GM21515 (cell line): ENCODE measurements around the gene BRAF.
A peak's percentile ranks its signal among the peaks of the same experiment; 100 is the strongest.
"Not testable (repeated sequence)": the region's sequence is repeated elsewhere in the genome, so short reads cannot be mapped to it uniquely, and the experiment has no call there.

ENCODE experiments used
- ATAC-seq: cut with Tn5 transposase; IDR thresholded peaks from one replicate; pipeline ENCODE4 v1.9.1; 2021; ENCODE audit not compliant: unreplicated experiment

The BRAF gene

GRCh38 chr7:140920745-140921144, 4.0 kb downstream of the BRAF start:
- no peak for ATAC-seq

DNA sequence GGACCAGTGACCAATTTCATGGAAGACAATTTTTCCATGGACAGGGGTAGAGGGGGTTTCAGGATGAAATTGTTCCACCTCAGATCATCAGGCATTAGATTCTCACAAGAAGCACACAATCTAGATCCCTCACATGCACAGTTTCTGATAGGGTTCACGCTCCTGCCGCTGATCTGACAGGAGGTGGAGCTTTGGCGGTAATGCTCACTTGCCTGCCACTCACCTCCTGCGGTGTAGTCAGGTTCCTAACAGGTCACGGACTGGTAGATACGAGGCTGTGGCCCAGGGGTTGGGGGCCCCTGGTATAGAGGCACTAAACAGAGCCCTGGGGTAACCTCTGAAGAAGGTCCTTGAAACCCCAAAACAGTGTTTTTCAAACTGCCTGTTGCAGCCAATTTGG, 6.5 kb downstream of the BRAF start:
- no peak for ATAC-seq

DNA sequence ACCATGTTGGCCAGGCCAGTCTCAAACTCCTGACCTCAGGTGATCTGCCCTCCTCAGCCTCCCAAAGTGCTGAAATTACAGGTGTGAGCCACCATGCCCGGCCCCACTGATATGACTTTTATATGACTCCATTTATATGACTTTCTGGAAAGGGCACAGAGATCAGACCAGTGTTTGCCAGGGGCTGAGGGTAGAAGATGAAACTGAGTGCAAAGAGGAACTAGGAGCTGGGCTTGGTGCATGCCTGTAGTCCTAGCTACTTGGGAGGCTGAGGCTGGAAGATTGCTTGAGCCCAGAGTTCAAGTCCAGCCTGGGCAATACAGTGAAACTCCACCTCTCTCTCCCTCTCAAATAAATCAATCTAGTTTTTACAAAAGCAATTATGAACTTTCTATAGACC, 7.5 kb downstream of the BRAF start:
- no peak for ATAC-seq

- no peak for ATAC-seq
These were observed 8.7 kb downstream of the BRAF start for GRCh38 chr7:140915935-140916555.

DNA sequence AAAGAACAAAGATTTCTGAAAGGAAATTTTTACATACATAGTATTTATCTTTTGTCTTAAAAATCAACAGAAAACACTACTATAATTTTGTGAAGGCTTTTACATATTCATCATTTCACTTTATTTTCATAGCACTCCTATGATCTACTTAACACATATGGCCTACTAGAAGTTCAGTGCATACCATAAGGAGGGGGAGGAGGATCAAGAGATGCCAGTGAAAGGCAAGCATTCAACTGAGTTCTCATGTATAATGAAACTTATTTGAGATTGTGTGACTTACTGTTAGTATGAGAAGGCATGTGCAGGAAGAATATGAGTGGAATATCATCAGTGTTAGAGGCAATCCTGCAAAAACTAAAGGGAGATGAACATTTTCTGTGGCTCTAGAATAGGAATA, 10.6 kb downstream of the BRAF start:
- ATAC-seq, result no peak

DNA sequence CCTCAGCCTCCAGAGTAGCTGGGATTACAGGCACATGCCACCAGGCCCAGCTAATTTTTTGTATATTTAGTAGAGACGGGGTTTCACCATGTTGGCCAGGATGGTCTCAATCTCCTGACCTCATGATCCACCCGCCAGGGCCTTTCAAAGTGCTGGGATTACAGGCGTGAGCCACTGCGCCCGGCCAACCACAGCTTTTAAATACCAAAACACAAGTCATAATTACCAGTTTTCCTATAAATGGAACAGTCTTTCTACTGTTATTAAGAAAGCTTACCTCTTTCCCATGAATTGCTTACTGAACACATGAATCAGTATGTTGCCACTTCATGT, 11.2 kb downstream of the BRAF start:
- ATAC-seq, result not testable (repeated sequence)

DNA sequence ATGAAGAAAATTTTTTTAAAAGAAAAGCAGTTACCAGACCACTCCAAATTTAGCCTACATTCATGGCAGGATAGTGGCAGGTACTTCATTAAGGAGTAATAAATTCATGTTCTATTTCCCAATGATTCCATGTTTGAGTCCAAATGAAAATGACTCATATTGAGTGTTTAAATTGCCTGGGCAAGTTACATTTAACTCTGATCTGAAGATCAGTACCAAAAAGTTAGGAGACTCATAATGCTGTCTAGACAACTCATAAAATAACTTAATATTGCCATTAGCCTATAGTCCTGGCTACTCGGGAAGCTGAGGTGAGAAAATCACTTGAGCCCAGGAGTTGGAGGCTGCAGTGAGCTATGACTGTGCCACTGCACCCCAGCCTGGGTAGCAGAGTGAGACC, 13.0 kb downstream of the BRAF start:
- ATAC-seq, result no peak

- ATAC-seq, result no peak
These were observed 15.1 kb downstream of the BRAF start for GRCh38 chr7:140909476-140910161.

DNA sequence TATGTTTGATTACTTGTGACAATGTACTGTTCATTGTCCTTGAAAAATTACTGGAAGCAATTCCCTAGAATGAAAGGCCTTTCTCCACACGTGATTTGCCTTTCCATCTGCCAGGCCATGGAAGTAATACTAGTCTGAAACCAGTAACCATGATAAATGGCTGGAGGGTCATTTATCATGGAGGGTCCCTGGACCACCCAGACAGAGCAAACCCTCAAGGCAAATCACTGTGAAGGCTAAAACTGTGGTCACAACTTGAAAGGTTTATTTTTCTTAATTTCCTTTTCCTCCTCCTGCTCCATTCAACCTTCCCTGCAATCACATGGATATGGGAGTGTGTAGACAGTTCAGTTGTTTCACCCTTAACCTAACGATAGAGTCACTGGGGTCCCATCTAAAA, 16.4 kb downstream of the BRAF start:
- no peak for ATAC-seq

DNA sequence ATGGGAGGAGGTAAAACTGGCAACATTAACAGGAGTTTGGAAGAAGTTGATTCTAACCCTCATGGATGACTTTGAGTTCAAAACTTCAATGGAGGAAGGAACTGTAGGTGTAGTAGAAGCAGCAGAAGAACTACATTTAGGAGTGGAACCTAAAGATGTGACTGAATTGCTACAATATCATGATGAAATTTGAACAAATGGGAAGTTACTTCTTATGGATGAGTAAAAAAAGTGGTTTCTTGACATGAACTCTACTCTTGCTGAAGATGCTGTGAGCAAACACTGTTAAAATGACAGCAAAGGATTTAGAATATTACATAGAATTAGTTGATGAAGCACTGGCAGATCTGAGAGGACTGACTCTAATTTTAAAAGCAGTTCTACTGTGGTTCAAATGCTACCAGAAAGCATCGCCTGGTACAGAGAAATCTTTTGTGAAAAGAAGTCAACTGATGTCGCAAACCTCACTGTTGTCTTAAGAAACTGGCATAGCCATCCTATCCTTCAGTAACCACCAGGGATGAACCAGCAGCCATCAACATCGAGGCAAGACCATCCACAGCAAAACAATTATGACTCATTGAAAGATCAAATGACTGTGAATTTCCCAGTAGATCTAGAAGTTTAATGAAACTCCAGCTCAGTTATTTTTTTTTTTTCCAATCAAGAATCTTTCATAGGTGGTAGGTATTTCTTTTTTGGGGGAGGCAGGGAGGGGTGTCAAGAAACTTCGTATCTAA, 20.8 kb downstream of the BRAF start:
- ATAC-seq, result no peak

DNA sequence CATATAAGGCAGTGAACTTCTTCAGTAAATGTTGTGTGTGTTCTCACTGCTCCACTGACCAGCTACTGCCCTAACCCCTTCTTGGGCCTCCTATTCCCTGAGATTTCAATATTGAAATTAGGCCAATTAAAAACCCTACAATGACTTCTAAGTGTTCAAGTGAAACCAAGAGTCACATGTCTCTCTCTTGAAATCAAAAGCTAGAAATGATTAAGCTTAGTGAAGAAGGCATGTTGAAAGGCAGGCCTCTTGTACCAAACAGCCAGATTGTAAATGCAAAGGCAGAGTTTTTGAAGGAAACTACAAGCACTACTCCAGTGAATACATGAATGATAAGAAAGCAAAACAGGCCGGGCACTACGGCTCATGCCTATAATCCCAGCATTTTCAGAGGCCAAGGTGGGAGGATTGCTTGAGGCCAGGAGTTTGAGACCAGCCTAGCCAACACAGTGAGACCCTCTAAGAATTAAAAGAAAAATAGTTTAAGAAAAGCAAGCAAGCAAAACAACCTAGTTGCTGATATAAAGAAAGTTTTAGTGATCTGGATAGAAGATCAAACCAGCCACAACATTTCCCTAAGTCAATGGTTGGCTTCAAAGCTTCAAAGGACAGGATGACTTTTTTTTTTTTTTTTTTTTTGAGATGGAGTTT, 22.3 kb downstream of the BRAF start:
- ATAC-seq, result peak; percentile 57

DNA sequence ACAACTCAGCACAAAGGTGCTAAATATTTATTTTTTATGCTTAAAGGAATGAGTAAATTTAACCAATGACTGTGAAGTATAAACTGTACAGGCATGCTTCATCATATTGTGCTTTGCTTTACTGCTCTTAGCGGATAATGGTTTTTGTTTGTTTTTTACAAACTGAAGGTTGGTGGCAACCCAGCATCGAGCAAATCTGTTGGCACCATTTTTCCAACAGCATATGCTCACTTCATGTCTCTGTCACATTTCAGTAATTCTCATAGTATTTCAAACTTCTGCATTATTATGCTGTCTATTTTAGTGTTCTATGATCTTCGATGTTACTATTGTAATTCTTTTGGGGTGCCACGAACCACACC, 22.8 kb downstream of the BRAF start:
- no peak for ATAC-seq

DNA sequence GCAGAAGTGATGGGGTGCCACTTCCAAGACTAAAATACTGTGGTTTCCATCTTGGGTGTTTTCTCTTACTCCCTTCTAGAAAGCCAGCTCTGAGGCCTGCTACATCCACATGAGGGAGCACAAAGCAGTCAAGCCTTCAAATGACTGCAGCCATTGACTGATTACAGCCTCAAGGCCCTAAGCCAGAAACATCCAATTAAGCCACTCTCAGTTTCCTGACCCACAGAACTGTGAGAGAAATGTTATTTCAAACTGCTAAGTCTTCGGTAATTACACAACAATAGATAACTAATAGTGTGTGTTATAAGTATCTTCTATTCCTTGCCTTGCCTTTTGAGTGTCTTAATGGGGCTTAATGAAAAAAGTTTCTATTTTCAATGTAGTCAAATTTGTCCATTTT, 24.8 kb downstream of the BRAF start:
- ATAC-seq, result peak; percentile 42

DNA sequence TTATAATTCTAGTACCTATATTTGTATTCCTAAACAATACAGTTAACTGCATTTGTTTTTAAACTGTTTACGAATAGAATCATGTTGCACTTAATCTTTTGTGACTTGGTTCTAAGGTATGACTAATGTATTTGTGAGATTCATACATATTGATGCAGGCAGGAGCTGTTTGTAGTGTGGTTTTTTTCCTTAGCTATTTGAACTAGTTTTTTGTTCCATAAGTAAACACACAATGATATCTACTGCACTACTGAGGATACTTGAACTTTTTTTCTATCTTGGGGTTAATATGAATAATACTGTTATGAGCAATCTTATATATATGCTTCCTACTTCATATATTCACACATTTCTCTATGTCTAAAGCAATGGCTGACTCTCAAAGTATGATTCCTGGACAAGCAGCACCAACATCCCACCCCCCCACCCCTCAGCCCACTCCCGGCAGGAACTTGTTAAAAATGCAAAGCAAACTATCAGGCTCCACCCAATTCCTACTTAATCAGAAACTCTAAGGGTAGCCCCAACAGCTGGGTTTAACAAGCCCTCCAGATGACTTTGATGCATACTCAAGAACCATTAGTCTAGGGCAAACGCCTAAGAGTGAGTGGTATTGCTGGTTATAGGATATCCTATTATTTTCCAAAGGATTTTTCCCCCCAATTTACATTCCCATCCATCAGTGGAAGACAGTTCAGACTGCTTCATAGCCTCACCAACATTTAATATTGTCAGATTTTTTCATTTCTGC, 25.8 kb downstream of the BRAF start:
- no peak for ATAC-seq

GRCh38 chr7:140896996-140897395, 27.7 kb downstream of the BRAF start:
- no peak for ATAC-seq

GRCh38 chr7:140889645-140890044, 35.1 kb downstream of the BRAF start:
- no peak for ATAC-seq

- ATAC-seq, result no peak
These were observed 35.6 kb downstream of the BRAF start for GRCh38 chr7:140889150-140889549.

DNA sequence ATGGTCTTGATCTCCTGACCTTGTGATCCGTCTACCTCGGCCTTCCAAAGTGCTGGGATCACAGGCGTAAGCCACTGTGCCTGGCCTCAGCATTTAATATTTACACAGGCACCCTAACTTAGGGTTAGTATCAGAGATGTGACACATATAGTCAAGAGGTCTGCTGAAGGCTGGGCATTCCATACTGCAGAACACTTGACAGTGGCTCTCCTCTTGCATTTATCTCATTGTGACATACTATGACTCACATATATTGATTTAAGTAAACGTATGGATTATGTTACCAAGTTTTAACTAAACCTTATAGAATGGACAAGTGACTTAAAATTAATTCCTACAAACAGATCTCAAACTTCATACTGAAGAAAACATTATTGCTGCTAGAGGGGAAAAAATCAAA, 36.6 kb downstream of the BRAF start:
- no peak for ATAC-seq

GRCh38 chr7:140885735-140886334, 38.9 kb downstream of the BRAF start:
- no peak for ATAC-seq

DNA sequence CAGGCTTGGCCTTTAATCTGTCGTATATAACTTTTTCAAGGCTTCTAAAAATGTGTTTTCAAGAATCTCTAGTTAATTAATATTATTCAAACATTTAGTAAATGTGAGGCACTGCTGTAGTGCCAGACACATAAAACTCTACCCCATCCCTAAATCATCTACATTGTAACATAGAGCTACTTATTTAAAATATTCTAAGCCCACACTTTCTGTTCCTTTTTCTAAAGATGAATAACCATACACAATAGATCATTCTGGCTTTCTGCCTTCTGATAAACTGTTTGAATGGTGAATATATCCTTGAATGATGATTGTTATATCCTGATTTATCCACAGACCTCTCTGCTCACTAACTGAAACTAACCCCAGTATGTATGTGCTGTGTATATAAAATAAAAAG, 41.4 kb downstream of the BRAF start:
- no peak for ATAC-seq

DNA sequence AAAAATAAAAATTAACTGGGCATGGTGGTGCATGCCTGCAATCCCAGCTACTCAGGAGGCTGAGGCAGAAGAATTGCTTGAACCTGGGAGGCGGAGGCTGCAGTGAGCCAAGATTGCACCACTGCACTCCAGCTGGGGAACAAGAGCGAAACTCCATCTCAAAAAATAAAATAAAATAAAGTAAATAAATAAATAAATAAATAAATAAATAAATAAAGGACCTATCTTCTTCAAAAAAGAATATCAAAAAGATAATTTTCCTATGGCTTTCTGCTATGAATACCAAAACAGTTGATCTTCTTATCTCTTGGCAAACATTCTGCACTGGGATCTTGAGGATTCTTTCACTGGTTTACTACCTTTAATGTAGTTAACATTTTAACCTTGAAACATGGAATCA, 41.9 kb downstream of the BRAF start:
- ATAC-seq, result not testable (repeated sequence)
